HG03521 (cell line): ENCODE results near the gene VWA8.
"Not testable (repeated sequence)": the region's sequence is repeated elsewhere in the genome, so short reads cannot be mapped to it uniquely, and the experiment has no call there.

Source experiments
- ATAC-seq: cut with Tn5 transposase; IDR thresholded peaks from one replicate; pipeline ENCODE4 v1.9.1; 2021; ENCODE audit warnings: mild to moderate bottlenecking, moderate library complexity; ENCODE audit not compliant: unreplicated experiment

Gene VWA8

DNA sequence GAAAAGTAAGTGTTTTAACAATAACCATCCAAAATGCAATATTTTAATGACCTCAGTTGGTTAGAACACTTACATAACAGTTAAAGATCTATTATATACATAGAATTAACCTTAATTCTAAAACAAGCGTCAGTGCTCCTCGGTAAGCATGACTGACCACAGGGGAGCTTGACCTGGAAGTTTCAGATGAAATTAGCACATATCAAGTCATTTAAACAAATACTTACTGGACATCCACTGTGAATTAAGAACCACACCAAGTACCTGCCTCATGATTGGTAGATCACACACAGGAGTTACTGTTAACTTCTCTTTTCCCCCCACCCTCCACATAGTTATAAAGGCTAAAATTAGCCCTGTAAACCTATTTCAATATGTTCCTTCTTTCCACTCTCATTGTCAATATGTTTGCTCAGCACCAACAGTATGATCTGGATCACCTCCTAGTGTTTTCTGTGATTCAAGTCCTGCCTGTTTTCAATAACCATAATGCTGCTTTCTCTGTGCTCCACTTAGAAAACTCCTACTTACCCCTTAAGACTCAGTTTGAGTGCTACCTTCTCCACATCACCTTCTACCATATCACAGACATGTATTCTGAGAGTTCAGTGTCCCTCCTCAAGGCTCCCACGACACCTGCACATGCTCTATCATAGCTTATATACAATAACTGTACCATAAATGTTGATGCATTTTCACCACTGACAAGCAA lies 209.0 kb downstream of the VWA8 start:
- no peak for ATAC-seq

DNA sequence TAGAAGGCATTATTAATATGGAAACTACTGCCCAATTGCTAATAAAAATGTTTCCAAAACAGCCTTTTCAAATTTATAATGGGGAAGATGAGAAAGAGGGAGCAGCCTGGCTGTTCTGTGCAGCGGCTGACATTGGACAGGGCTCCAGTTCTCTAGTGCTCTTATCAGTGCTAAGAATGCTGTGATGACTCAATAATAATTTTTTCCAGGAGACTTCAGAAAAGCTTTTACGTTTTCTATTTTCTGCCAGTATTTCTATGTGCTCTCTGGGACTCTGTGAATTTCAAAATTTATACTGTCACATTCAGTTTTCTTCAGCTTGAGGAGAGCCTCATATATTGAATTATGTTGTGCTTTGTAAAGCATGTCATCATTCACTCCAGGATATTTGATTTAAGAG lies 209.6 kb downstream of the VWA8 start:
- no peak for ATAC-seq

DNA sequence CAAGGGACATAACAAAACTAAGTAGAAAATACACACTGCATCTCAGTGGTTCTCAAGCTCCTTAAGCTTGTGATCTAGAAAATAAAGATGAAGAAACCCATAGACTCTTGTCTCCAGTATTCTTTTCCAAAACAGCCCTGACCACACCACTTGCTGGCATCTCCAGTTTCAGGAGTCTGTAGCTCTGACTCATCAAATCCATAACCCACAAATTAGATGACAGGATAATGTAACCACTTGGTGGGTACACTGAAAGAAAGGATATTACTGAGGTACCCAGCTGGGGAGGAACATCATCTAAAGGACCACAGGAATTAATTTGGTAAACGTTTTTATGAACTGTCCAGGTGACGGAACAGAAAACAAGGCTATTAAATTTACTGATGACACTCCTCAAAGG lies 214.7 kb downstream of the VWA8 start:
- no peak for ATAC-seq

DNA sequence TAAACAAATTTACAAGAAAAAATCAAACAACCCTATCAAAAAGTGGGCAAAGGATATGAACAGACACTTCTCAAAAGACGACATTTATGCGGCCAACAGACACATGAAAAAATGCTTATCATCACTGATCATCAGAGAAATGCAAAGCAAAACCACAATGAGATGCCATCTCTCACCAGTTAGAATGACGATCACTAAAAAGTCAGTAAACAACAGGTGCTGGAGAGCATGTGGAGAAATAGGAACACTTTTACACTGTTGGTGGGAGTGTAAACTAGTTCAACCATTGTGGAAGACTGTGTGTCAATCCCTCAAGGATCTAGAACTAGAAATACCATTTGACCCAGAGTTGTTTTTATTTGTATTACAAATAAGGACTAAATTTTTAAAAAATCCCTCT lies 215.4 kb downstream of the VWA8 start:
- ATAC-seq: not testable (repeated sequence)

DNA sequence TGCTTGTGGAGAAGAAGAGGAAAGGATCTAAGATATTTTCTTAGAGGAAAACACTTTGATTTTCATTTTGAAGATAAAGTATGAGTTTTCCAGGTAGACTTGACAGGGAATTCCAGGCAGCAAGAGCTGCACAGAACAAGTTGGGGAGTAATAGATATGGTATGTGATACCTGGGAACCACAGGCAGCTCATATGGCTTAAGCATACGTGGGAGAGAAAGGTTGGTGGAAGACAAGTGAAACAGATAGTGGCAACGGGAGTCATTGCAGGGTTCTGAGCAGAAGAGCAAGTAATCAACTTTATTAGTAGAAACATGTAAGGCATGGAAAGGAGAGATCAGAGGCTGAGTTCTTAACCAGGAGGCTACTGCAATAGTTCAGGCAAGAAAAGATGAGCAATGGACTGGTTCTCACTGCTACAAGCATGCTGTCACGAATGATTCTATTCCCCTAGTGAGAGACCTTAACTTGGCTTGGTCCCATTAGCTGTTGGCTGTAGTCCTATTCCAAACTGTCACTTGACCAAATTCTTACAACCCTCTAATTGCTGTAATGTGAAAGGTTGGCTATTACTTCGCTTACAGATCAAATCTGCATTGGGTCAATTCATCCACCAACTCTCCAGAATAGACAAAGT lies 217.9 kb downstream of the VWA8 start:
- no peak for ATAC-seq

DNA sequence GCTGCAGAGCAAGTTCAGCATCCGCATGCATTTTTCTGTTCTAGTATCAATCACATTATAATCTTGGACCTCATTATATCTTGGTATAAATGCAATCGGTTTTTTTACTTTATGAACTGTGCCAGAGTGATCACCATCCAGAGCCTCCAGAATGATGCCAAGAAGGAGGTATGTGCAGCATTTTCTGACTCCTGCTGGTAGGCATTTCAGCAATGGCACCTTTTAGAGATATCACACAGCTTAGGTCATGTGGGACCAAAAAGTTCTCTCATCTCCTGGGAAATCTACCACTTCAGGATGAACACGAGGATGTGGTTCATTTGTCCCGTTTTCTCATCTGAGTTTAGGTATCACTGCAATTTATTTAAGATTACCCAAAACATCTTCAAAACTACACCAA lies 220.4 kb downstream of the VWA8 start:
- no peak for ATAC-seq

DNA sequence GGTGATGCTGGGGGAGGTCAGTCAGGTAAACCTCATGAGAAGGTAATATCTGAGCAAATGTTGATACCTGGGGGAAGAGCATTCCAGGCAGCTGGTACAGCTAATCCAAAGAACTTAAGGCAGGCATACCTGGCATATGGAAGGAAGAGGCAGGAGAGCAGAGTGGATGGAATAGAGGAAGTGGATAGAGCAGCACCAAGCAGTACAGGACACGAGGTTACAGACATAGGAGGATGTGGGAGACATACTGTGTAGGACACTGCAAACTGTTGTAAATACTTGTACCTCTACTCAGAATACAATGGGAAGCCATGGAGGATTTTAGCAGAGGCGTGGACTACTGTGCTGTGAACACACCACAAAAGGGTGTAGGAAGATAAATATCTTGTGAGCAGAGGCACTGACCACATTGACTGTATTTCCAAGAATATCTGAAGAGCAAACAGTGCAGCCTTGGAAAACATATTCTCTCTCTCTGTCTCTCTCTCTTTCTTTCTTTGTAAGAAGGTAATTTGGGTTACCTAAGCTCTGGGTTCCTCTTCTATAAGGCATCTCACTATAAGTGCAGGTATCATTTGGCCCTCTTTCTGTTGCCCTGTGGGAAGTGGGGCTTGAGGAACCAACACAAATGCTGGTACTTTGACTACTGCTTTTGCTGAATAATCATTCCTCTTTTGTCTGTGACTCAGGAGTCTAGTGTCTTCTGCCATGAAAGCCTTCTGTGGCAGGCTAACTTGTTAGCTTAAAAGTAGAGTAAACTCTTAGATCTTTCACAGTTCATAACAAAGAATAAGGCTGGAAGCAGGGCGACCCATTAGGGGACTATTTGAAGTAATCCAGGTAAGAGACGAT lies 238.0 kb downstream of the VWA8 start:
- no peak for ATAC-seq

DNA sequence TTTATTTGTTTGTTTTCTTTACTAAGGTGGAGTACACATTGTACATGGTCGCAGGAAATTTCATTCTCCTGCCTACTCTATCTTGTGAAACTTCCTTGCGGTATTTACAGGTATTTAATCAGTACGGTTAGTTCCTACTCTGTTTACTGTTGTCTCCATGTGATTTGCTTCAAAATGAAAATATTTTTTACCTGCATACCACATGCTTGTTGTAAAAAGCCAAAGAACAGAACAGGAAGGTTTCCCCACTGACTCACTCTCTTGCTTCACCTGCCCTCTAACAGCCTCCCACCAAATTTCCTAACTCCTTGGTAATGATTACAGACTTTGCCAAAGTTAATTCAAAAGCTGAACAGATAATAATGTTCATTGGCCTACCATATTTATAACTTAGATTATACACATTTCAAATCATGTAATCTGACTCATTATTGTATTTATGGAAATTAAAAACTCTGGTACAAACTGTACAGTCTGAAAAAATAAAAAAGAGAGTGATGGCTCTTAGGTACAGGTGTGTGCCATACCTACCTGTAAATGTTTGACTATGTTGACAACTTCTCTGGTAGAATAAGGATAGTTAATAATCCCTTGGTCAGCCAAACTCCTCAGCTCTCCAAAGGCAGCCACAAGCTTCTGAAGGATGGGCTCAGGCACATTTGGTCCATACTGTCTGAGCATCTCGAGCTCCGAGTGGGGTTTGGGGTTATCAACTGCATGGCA lies 239.9 kb downstream of the VWA8 start:
- no peak for ATAC-seq

DNA sequence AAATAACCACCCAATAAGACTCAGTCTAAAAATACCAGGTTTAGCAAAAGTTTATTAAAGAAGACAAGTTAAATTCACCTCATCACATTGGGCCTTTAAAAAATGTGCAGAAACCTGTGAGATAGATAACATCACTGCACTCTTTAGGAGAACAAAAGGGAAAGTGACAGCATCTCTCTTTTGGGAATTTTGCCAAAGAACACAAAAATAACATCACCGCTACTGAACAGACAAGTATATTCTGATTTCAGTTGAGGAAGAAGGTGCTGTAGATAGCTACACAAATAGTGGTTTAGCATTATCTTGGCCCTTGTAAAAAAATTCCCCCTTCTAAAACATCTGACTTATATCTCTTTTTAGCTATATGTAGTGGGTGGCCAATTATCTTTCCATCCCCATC lies 244.7 kb downstream of the VWA8 start:
- ATAC-seq: no peak

DNA sequence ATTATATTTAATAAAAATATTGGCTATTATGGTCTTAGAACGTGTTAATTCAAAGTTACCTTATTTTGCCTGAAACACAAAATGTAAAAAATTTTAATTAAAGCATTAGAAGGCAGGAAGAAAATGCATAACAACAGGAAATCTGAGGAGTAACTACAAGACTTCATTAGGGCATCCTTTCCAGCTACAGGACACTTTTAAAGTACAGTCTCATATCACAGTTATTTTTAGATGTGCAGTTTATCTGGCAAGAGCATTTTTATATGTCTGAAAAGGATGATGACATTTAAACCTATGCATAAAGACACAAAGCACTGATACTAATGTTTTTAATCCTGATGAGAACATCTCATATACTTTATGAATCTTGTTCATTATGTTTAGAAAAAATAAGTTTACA lies 247.5 kb downstream of the VWA8 start:
- ATAC-seq: no peak

DNA sequence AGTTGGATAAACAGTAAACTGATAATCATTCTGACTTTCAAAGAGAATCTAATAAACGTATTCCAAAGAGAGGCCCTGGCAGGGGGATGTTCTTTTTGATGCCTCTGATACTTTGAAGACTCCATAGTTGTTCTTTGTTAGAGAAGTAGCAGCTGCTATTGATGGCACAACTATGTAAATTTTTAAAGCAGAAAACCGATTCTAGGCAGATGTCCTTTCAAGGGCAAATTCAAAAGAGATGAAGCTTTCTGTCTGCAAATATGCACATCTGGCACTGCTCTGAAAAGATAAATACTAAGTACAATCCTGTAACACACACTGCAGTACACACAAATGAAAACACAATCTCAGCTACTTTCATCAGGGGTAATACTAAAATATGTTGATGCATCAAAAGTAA lies 250.1 kb downstream of the VWA8 start:
- no peak for ATAC-seq

DNA sequence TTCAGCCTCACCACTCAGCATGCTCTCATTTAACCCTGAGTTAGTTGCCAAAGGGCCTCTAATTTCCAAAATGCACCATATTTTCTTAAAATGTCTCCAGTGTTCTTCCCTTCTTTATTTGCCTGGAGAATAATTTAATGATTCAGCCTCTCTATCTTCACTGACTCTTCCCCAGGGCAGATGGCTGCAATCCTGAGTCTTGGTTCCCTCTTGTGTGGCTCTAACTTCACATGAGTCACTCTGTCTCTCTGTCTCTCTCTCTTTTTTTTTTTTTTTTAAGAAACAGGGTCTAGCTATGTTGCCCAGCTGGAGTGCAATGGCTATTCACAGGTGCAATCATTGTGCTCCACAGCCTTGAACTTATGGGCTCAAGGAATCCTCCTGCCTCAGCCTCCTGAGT lies 251.4 kb downstream of the VWA8 start:
- ATAC-seq: no peak

DNA sequence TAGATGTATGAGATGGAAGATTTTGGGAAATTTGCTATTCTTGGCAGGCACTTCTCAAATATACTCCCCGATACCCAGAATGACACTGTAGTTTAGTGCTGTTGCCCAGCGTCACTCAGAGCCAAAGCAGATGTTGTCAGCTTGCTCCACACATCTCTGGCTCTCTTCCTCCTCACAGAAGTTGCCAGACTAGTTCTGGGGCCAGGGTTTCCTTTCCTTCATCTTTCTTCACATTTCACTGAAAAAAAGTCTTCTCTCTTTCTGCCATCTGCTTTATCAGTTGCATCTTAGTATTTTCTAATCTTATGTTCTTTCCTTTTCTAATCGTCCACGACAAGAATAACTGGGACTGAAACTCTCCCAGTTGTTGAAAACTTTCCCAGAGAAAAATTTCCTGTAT lies 252.2 kb downstream of the VWA8 start:
- ATAC-seq: no peak

DNA sequence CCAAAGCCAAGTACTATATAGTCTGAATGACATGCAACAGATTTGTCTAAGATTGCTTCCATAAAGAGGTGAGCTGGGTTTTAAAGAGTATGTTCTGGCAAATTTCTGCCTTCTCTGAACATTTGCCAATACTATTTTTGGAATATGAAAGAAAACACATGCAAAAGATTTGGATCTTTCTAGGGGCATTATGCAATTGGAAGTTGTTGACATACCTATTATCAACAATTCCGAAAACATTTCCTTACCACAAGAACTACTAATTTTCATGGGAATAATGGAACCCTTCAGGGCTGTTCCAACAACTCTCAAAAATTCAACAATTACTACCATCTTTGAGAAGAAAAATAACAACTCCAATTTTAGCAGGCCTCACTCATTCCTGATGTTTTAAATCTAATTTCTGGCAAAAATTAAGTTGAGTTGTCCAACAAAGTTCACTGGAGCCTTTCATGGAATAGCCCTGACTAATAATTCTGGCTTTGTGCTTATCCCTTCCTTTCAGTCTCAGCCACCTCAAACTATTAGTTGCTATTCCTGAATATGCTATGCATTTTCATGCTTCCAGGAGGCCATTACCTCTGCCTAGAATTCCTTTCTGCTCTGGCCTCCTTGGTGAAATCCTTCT lies 253.6 kb downstream of the VWA8 start:
- ATAC-seq: no peak

DNA sequence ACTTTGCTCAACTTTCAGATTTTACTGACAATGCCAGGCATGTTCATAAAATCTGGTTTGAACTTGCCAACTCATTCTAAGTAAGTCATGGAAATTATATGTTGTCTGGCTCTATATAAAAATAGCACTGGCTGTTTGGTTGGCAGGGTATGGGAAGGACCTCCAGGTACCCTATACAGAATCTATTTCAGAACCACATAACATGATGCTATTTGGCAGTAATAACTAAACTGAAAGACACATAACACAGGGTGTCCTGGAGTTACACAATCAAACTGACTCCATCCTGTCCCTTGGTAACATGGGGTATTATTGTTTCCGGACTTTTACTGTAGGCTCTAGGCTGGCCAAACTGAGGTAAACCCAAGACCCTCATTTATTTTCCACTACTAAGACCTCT lies 254.8 kb downstream of the VWA8 start:
- no peak for ATAC-seq

DNA sequence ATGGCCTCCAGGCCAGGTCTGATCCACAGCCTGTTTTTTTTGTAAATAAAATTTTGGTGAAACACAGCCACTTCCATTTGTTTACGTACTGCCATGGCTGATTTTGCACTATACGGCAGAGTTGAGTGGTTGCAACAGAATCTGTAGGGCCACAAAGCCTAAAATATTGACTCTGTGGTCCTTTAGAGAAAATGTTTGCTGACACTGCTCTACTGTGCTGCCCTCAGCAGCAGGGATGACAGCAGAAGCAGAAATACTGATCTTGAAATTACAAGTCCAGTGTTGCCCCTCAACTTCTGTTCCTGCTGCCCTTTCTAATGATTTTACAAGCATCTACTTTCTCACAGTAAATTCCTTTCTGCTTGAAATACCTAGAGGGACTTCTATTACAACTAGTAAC lies 258.4 kb downstream of the VWA8 start:
- no peak for ATAC-seq

DNA sequence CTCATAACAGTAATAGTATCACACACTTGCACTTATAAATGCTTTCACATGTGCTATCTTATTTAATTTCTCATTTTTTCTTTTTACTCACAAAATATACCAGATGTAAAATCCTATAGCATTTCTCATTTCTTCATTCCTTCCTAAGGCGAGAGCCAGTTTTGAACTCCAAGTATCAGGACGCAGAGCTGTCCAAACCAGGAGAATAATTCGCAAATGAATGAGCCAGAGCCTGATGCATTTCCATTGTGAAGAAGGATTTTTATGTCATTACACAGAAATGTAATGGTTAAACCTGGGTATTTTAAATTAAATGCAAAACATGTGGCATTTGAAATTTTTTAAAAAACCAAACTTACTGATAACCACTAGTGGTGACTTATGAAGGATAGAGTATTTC lies 259.2 kb downstream of the VWA8 start:
- ATAC-seq: no peak

DNA sequence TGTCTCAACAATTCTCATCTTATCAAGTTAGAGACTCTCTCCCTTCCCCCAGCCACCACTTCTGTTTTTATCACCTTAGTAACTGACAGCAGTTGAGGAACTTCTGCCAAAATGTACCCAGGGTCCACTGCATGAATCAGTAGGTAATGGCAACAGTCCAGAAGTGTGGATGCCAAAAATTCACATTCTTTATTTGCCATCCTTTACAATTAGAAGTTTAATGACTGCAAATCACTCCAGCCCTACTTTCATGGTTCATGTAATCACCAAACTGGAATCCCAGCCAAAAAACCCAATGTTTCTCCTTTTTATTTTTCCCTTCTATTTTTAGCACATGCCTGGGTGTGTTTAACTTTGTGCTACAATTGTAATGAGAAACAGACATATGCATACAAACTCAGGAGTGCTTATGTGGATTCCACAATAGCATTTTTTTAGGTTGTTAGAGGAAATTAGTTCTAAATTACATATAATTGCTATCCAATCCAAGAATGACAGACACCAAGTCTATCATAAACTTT lies 260.1 kb downstream of the VWA8 start:
- ATAC-seq: no peak

DNA sequence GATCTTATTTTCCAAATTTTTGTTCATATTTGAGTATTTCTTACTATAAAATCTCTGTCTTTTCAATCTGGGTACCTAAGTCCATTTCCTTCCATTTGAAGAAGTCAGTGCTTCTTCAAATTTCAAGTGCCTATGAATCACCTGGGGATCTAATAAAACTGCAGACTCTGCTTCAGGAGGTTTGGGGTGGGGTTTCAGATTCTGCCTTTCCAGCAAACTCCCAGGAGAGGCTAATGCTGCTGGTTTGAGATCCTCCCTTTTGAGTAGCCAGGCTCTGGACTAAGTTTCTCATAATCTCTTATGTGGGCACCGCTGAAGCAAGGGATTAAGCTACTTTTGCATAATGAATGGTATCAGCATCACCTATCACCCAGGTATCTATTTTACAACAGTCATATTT lies 261.1 kb downstream of the VWA8 start:
- ATAC-seq: no peak

DNA sequence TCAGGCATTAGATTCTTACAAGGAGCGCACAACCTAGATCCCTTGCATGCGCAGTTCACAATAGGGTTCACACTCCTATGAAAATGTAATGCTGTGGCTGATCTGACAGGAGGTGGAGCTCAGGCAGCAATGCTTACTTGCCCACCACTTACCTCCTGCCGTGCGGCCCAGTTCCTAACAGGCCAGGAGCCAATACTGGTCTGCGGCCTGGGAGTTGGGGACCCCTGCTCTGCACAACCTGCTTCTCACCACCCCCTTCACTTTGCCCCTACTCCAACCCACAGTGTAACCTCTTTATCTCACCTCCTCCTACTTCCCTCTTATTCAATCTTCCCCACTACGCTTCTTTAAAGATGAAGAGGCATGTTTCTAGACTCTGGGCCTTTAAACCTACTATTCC lies 263.3 kb downstream of the VWA8 start:
- no peak for ATAC-seq
